ENCODE data around the gene ISY1.

ISY1 gene

GRCh38 chr3:129160891-129161859 lies at the start of gene ISY1:
Gene ISY1, minus strand, starts transcription at chr3:129161063. Its CDS starts 88 bp downstream, at chr3:129160975.
- peak; percentile 81 for TF ChIP-seq CTCF (IDR thresholded peaks at IDR 0.05; ENCODE audit: control extremely low read depth, extremely low read depth, low read depth, missing control alignments)
- ChIA-PET POLR2A (interaction anchor here (0.5 to 1.5 kb wide), 6 partner anchors 14 to 157 kb away, joined by 3 read pairs; partner anchors contain the start of gene RAB43), CTCF (interaction anchor here (1.0 to 3.9 kb wide), 17 partner anchors 10 to 145 kb away, joined by 3 to 29 read pairs (median 5); partner anchors contain the start of genes COPG1 and RAB43)
- peak; percentile 91 for DNase-seq (ENCODE audit: extremely low spot score)

GRCh38 chr3:129207479-129207878 lies 46.6 kb upstream of the ISY1 start:
- ChIA-PET POLR2A (no interaction called here), CTCF (interaction anchor here (1.1 to 1.4 kb wide), 2 partner anchors 22 to 46 kb away, joined by 3 read pairs; no protein-coding TSS in a partner anchor)
- TF ChIP-seq CTCF (IDR thresholded peaks at IDR 0.05; ENCODE audit: control extremely low read depth, extremely low read depth, low read depth, missing control alignments): no peak
- no peak for DNase-seq (ENCODE audit: extremely low spot score)

- ChIA-PET POLR2A (no interaction called here), CTCF (interaction anchor here (1.2 to 2.6 kb wide), 3 partner anchors 40 to 235 kb away, joined by 4 to 8 read pairs (median 7); no protein-coding TSS in a partner anchor)
- TF ChIP-seq CTCF (IDR thresholded peaks at IDR 0.05; ENCODE audit: control extremely low read depth, extremely low read depth, low read depth, missing control alignments): no peak
- DNase-seq (ENCODE audit: extremely low spot score): no peak
Measured at GRCh38 chr3:129205109-129205832, 44.4 kb upstream of the ISY1 start.

- ChIA-PET CTCF (interaction anchor here (1.1 to 2.6 kb wide), 4 partner anchors 11 to 234 kb away, joined by 3 to 8 read pairs (median 6); no protein-coding TSS in a partner anchor), POLR2A (no interaction called here)
- no peak for TF ChIP-seq CTCF (IDR thresholded peaks at IDR 0.05; ENCODE audit: control extremely low read depth, extremely low read depth, low read depth, missing control alignments)
- no peak for DNase-seq (ENCODE audit: extremely low spot score)
Measured at GRCh38 chr3:129204473-129204872, 43.6 kb upstream of the ISY1 start.

GRCh38 chr3:129199366-129199765 lies 38.5 kb upstream of the ISY1 start:
- POLR2A ChIA-PET: no interaction called here
- TF ChIP-seq CTCF (IDR thresholded peaks at IDR 0.05; ENCODE audit: control extremely low read depth, extremely low read depth, low read depth, missing control alignments): no peak
- DNase-seq (ENCODE audit: extremely low spot score): no peak
- CTCF ChIA-PET: no interaction called here

GRCh38 chr3:129197321-129197720 lies 36.5 kb upstream of the ISY1 start:
- DNase-seq (ENCODE audit: extremely low spot score): no peak
- POLR2A ChIA-PET: no interaction called here

More at GRCh38 chr3:129197321-129197720, 36.5 kb upstream of the ISY1 start:
- CTCF ChIA-PET: interaction anchor here (1.2 to 2.2 kb wide), 4 partner anchors 11 to 144 kb away, joined by 3 to 5 read pairs (median 3); a partner anchor contains a TSS
- no peak for TF ChIP-seq CTCF (IDR thresholded peaks at IDR 0.05; ENCODE audit: control extremely low read depth, extremely low read depth, low read depth, missing control alignments)
